ENCODE measurements around the gene RUBCN.
"Not testable (repeated sequence)": the region's sequence is repeated elsewhere in the genome, so short reads cannot be mapped to it uniquely, and the experiment has no call there.

The RUBCN gene

DNA sequence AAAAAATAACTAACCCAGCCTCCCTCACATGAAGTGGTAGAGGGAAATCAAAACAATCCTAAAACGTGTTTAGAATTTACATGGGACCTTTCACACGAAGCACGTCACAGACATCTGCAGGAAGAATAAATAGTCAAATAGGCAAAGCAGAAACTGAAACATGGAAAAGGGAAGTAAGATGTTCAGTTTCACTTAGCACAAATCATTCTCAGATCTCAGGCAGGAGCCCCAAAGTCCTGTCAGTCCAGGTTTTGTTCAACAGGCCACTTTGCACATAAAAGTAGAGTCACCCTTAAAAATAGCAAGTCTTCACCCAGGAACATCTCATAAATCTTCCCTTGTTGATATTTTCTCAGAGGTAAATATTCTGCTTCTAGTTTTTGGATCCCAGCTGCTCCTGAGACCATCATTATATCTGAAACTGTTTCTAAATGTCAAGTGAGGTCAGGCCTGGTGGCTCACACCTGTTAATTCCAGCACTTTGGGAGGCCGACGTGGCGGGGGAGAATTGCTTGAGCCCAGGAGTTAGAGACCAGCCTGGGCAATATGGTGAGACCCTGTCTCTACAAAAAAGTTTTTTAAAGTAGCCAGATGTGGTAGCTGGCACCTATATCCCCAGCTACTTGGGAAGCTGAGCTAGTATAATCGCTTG is 1.9 kb downstream of the RUBCN start:
- no peak for DNase-seq

- no peak for DNase-seq
Observed at GRCh38 chr3:197733042-197733441, 3.7 kb downstream of the RUBCN start.

DNA sequence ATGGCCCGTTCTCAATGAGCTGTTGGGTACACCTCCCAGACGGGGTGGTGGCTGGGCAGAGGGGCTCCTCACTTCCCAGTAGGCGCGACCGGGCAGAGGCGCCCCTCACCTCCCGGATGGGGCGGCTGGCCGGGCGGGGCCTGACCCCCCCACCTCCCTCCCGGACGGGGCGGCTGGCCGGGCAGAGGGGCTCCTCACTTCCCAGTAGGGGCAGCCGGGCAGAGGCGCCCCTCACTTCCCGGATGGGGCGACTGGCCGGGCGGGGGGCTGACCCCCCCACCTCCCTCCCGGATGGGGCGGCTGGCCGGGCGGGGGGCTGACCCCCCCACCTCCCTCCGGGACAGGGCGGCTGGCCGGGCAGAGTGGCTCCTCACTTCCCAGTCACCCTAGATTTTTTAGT is 5.2 kb downstream of the RUBCN start:
- not testable (repeated sequence) for DNase-seq

GRCh38 chr3:197730770-197731169 is 5.9 kb downstream of the RUBCN start:
- not testable (repeated sequence) for DNase-seq

DNA sequence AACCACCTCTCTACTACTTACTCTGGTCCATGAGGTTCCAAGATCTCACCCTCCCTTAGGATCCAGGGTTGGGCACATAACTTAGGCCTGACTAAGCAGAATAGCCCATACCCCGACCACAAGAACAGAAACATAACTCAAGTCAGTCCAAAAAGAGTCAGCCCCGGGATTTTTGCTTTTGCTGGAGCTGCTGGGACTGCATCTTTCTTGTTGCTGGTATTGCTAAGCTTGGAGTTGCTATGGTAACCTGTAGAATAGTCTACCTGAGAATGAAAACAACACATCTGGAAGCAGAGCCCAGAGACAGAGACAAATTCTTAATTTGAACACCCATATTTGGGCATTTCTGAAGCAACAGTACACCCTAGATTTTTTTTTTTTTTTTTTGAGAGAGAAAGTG is 6.5 kb downstream of the RUBCN start:
- peak in 1 of 56 donors; percentile 4 for DNase-seq

- no peak for DNase-seq
Observed at GRCh38 chr3:197728487-197728886, 8.2 kb downstream of the RUBCN start.

DNA sequence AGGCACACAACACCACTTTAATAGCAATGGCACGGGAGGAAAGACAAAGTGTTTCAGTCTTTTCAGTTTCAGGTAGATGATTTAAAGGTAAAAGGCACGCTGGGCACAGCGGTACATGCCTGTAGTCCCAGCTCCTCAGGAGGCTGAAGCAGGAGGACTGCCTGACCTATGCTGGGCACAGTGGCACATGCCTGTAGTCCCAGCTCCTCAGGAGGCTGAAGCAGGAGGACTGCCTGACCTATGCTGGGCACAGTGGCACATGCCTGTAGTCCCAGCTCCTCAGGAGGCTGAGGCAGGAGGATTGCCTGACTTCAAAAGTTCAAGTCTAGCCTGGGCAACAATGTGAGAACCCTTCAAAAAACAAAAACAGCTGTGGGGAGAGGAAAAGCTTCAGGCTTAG is 8.8 kb downstream of the RUBCN start:
- not testable (repeated sequence) for DNase-seq

- no peak for DNase-seq
Observed at GRCh38 chr3:197722734-197723133, 14.0 kb downstream of the RUBCN start.

- no peak for DNase-seq
Observed at GRCh38 chr3:197720694-197721093, 16.0 kb downstream of the RUBCN start.

DNA sequence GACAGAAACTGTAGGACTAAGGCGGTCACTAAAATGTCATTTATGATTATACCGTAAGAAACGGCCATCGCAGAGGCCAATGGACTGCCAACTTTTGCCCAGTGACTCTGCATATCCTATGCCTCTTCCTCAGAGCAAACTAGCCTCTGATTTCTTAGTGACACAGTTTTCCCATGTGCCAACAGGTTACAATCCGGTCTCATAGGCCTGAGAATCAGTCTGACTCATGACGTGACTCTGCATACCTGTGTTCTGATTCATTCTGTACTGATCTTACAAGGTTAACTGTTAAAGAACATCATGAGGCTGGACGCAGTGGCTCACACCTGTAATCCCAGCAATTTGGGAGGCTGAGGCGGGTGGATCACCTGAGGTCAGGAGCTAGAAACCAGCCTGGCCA is 17.8 kb downstream of the RUBCN start:
- no peak for DNase-seq

DNA sequence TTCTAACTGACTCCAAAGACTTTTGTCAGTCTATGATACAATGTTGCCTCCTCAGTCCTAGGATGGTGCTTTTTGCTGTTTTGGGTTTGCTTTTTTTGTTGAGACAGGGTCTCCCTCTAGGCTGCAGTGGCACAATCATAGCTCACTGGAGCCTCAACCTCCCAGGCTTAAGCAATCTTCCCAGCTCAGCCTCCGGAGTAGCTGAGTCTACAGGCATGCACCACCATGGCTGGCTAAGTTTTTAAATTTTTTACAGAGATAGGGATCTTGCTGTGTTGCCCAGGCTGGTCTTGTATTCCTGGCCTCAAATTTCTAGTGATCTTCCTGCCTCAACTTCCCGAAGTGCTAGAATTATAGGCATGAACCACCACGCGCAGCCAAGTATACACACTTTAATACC is 22.5 kb downstream of the RUBCN start:
- DNase-seq: no peak

DNA sequence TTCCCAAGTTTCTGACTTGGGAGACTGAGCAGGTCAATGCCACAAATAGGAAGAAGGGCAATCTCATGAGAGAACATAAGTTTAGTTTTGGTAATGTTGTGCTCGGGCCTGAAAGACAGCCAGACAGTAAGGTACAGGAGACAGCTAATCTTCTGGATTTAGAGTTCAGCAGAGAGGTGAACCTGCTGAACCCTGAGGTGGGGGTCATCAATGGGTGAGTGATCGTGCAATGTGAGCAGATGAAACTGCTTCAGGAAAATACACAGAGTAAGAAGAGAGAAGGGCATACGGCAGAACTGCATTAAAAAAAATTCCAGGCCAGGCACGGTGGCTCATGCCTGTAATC is 23.3 kb downstream of the RUBCN start:
- DNase-seq: peak in 1 of 56 donors; percentile 4

- DNase-seq: peak in 55 of 56 donors; percentile 12 to 93 (median 75)
Observed at GRCh38 chr3:197711973-197712707, 24.6 kb downstream of the RUBCN start.

DNA sequence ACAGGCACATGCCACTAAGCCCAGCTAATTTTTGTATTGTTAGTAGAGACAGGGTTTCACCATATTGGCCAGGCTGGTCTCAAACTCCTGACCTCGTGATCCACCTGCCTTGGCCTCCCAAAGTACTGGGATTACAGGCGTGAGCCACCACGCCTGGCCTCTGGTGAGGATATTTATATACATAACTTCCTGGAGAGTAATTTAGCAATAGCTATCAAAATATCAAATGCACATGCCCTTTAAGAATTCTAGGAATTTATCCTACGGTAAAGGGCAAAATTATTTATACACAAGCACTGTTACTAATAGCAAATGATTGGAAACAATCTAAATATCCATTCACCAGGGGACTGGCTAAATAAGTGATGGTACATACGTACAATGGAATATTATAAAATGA is 25.7 kb downstream of the RUBCN start:
- DNase-seq: not testable (repeated sequence)

DNA sequence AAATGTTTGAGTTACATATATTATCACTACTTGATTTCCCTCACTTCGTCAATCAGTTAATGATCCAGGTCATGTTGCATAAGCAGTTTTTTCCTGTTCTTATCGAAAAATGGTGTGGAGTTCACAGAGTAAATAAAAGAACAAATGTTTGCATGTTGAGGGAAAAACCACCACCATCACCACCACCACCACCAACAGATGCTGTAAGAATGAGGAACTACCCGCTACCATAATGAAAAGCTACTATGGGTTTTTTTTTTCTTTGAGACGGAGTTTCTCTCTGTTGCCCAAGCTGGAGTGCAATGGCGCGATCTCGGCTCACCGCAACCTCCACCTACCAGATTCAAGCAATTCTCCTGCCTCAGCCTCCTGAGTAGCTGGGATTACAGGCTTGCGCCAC is 27.6 kb downstream of the RUBCN start:
- no peak for DNase-seq

GRCh38 chr3:197706658-197707057 is 30.0 kb downstream of the RUBCN start:
- no peak for DNase-seq

DNA sequence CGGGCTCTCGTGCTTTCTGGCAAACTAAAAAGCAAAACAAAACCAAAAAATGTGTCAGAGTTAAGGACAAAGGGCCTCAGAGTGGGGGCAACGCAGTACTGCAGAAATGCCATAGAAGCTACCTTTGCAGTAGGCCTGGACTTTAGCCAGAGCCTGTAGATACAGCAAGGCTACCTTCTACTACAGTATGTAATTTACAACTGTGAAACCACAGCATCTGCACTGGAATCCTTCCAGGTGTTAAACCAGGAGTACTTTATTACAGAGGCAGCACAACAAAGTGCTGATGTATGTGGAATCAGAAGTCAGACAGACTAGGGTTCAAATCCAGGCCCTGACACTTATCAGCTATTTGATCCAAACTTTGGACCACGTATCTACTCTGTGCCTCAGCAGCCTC is 34.9 kb downstream of the RUBCN start:
- no peak for DNase-seq

DNA sequence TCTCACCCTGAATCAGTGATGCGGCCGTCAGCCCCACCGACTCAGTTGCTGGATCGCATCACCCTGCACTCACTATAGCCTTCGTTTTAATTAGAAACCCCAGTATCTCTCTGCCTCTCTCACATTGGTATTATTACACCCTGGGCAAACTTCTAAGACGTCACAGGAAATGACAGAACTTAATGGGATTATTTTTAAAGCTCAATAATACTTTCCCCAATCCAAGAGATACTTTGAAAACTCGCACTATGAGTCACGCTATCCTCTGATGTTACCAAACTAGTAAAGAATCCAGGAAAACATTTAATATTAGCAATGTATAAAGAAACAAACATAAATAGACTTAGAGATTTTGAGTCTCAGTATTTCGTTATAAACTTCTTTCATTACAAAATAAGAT is 36.6 kb downstream of the RUBCN start:
- no peak for DNase-seq

GRCh38 chr3:197697355-197697754 is 39.3 kb downstream of the RUBCN start:
- no peak for DNase-seq

- DNase-seq: no peak
Observed at GRCh38 chr3:197694251-197694650, 42.5 kb downstream of the RUBCN start.

DNA sequence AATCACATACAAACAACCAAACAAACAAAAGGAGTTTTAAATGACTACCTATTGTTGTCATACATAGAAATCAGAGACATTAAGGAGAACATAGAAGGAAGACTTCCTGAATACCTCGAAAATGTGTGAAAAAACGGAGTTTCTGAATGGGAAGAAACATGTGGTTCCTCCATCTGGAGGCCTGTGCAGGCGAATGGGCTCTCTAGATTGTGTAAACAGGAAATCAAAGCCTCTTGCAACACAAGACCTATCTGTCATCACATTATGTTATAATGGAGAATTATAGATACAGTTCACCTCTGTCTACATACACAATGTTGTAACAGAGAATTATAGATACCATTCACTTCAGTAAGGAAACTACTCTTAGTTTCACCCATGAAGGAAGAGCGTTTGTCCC is 44.1 kb downstream of the RUBCN start:
- DNase-seq: no peak

DNA sequence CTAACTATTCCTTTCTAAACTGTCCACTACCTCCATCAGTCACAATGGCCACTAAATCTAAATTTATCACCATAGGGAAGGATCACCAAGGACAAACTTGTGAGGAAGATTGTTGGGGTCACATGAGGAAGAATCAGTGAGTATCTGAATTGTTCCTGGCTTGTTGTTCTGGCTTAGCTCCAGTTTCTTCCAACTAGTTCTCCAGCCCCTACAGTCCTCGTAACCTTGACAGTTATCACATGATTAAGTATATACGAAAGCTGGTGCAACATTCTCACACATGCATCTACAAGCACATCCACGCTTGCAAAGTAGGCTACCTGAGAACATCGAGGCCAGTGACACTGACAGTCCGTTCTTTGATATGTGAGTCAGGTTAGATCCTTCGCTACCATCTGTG is 46.0 kb downstream of the RUBCN start:
- DNase-seq: no peak

- no peak for DNase-seq
Observed at GRCh38 chr3:197687570-197687969, 49.1 kb downstream of the RUBCN start.
